ENCODE results near the gene DPM1. TPM values are rescaled to one million over a fixed set of nuclear protein-coding genes. Genes with fewer than 3 reads are reported as not detected.

DPM1 gene
- total RNA-seq, 1 donor from 2014 or later, result 43.9 TPM

GRCh38 chr20:50921803-50922501 lies 36.4 kb downstream of the DPM1 start:
- Mint-ChIP-seq H3K4me3 (ENCODE audit: low read depth) (no peak overlapping the region), H3K36me3 (ENCODE audit: insufficient read depth) (peaks cover 10% of the 10 kb centered on the region)
- no peak for TF ChIP-seq CTCF (IDR thresholded peaks at IDR 0.05; ENCODE audit: unreplicated experiment)

DNA sequence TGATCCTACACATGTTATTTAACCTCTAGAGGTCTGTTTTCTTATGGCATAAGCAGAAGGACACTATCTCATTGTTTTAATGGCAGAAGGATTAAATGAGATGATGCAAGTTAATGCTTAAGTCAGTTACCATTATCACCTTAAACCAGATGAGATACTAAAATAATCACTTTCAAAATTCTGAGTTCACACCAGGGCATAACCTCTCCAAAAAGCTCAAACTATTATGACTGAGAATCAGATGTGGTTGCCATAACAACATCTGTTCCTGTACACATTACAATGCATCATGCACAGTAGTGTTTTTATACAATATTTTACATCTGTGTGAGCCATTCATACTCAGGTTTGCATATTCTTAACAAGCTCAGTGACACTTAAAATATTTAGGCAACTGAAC lies 37.3 kb downstream of the DPM1 start:
- peaks cover 10% of the 10 kb centered on the region for H3K36me3 Mint-ChIP-seq (ENCODE audit: insufficient read depth)
- peak overlapping the region; percentile 76 for H3K27ac Mint-ChIP-seq
- H3K9me3 Mint-ChIP-seq (ENCODE audit: low read depth), result no peaks in the 10 kb centered on the region
- no peak for TF ChIP-seq CTCF (IDR thresholded peaks at IDR 0.05; ENCODE audit: unreplicated experiment)
- no peak overlapping the region for H3K4me3 Mint-ChIP-seq (ENCODE audit: low read depth)
- no peaks in the 10 kb centered on the region for H3K27me3 Mint-ChIP-seq
- peaks cover 59% of the 10 kb centered on the region for H3K4me1 Mint-ChIP-seq (ENCODE audit: low read depth)
- DNase-seq (ENCODE audit: low spot score, unreplicated experiment), result no peak

More at GRCh38 chr20:50921803-50922501, 36.4 kb downstream of the DPM1 start:
- Mint-ChIP-seq H3K4me1 (ENCODE audit: low read depth) (peaks cover 53% of the 10 kb centered on the region), H3K27ac (peak overlapping the region; percentile 88), H3K9me3 (ENCODE audit: low read depth) (no peaks in the 10 kb centered on the region), H3K27me3 (no peaks in the 10 kb centered on the region)
- DNase-seq (ENCODE audit: low spot score, unreplicated experiment), result no peak

GRCh38 chr20:50919567-50919966 lies 38.8 kb downstream of the DPM1 start:
- Mint-ChIP-seq H3K36me3 (ENCODE audit: insufficient read depth) (peaks cover 9% of the 10 kb centered on the region), H3K4me1 (ENCODE audit: low read depth) (peaks cover 55% of the 10 kb centered on the region), H3K27me3 (no peaks in the 10 kb centered on the region), H3K27ac (peak overlapping the region; percentile 91), H3K4me3 (ENCODE audit: low read depth) (no peak overlapping the region), H3K9me3 (ENCODE audit: low read depth) (no peaks in the 10 kb centered on the region)
- no peak for TF ChIP-seq CTCF (IDR thresholded peaks at IDR 0.05; ENCODE audit: unreplicated experiment)
- DNase-seq (ENCODE audit: low spot score, unreplicated experiment), result no peak

GRCh38 chr20:50918403-50918802 lies 39.9 kb downstream of the DPM1 start:
- peak overlapping the region; percentile 12 for H3K27ac Mint-ChIP-seq
- peaks cover 63% of the 10 kb centered on the region for H3K4me1 Mint-ChIP-seq (ENCODE audit: low read depth)
- H3K4me3 Mint-ChIP-seq (ENCODE audit: low read depth), result no peak overlapping the region
- no peak for TF ChIP-seq CTCF (IDR thresholded peaks at IDR 0.05; ENCODE audit: unreplicated experiment)
- no peak for DNase-seq (ENCODE audit: low spot score, unreplicated experiment)
- H3K27me3 Mint-ChIP-seq, result no peaks in the 10 kb centered on the region
- no peaks in the 10 kb centered on the region for H3K9me3 Mint-ChIP-seq (ENCODE audit: low read depth)
- peaks cover 9% of the 10 kb centered on the region for H3K36me3 Mint-ChIP-seq (ENCODE audit: insufficient read depth)

- H3K36me3 Mint-ChIP-seq (ENCODE audit: insufficient read depth), result peaks cover 7% of the 10 kb centered on the region
- TF ChIP-seq CTCF (IDR thresholded peaks at IDR 0.05; ENCODE audit: unreplicated experiment), result no peak
- peak overlapping the region; percentile 63 for H3K27ac Mint-ChIP-seq
- DNase-seq (ENCODE audit: low spot score, unreplicated experiment), result no peak
- H3K4me1 Mint-ChIP-seq (ENCODE audit: low read depth), result peaks cover 63% of the 10 kb centered on the region
- no peaks in the 10 kb centered on the region for H3K9me3 Mint-ChIP-seq (ENCODE audit: low read depth)
- no peaks in the 10 kb centered on the region for H3K27me3 Mint-ChIP-seq
- no peak overlapping the region for H3K4me3 Mint-ChIP-seq (ENCODE audit: low read depth)
Measured at GRCh38 chr20:50916934-50917333, 41.4 kb downstream of the DPM1 start.
